ENCODE data around the gene MME. TPM values are rescaled to one million over a fixed set of nuclear protein-coding genes. Genes with fewer than 3 reads are reported as not detected.

MME gene
- total RNA-seq, 2 donors from 2014 or later, result 0.96 to 2.8 TPM

GRCh38 chr3:155178810-155179436, 98.8 kb downstream of the MME start:
- H3K9me3 ChIP-seq, result no peaks in the 10 kb centered on the region
- no peaks in the 10 kb centered on the region for H3K27me3 ChIP-seq
- no peaks in the 10 kb centered on the region for H3K4me1 ChIP-seq
- no peak for DNase-seq (ENCODE audit: low spot score)
- TF ChIP-seq CTCF (IDR thresholded peaks at IDR 0.05), result no peak
- H3K4me3 ChIP-seq, result no peak overlapping the region
- no peaks in the 10 kb centered on the region for H3K36me3 ChIP-seq
- H3K27ac ChIP-seq, result no peak overlapping the region

GRCh38 chr3:155179437-155179827, 99.3 kb downstream of the MME start:
- Histone ChIP-seq H3K27ac (no peak overlapping the region), H3K27me3 (no peaks in the 10 kb centered on the region), H3K36me3 (no peaks in the 10 kb centered on the region), H3K4me3 (no peak overlapping the region), H3K4me1 (no peaks in the 10 kb centered on the region), H3K9me3 (no peaks in the 10 kb centered on the region)
- TF ChIP-seq CTCF (IDR thresholded peaks at IDR 0.05), result no peak
- DNase-seq (ENCODE audit: low spot score), result no peak

- Histone ChIP-seq H3K4me1 (no peaks in the 10 kb centered on the region), H3K4me3 (no peak overlapping the region), H3K36me3 (no peaks in the 10 kb centered on the region), H3K27me3 (no peaks in the 10 kb centered on the region), H3K9me3 (no peaks in the 10 kb centered on the region), H3K27ac (no peak overlapping the region)
- TF ChIP-seq CTCF (IDR thresholded peaks at IDR 0.05), result no peak
- no peak for DNase-seq (ENCODE audit: low spot score)
These were observed 100.0 kb downstream of the MME start for GRCh38 chr3:155179966-155180757.

- H3K36me3 ChIP-seq, result no peaks in the 10 kb centered on the region
- H3K4me3 ChIP-seq, result no peak overlapping the region
- H3K4me1 ChIP-seq, result no peaks in the 10 kb centered on the region
- H3K9me3 ChIP-seq, result no peaks in the 10 kb centered on the region
- no peak for TF ChIP-seq CTCF (IDR thresholded peaks at IDR 0.05)
- no peaks in the 10 kb centered on the region for H3K27me3 ChIP-seq
- H3K27ac ChIP-seq, result no peak overlapping the region
- no peak for DNase-seq (ENCODE audit: low spot score)
These were observed 102.3 kb downstream of the MME start for GRCh38 chr3:155182467-155182866.

- no peaks in the 10 kb centered on the region for H3K36me3 ChIP-seq
- no peak overlapping the region for H3K27ac ChIP-seq
- TF ChIP-seq CTCF (IDR thresholded peaks at IDR 0.05), result no peak
- DNase-seq (ENCODE audit: low spot score), result no peak
- no peaks in the 10 kb centered on the region for H3K4me1 ChIP-seq
- H3K27me3 ChIP-seq, result no peaks in the 10 kb centered on the region
- no peak overlapping the region for H3K4me3 ChIP-seq
- H3K9me3 ChIP-seq, result no peaks in the 10 kb centered on the region
These were observed 103.9 kb downstream of the MME start for GRCh38 chr3:155184011-155184410.
